BJ (cell line): Measurements from ENCODE around the gene DTHD1. TPM values are rescaled to one million over a fixed set of nuclear protein-coding genes. Genes with fewer than 3 reads are reported as not detected.

ENCODE experiments used
- CTCF ChIA-PET: fragments of 350-600 bp; formaldehyde crosslinking; extraction: SDS; loops from one replicate; lab custom pipeline; 2021; ENCODE audit warnings: antibody characterized with exemption, inconsistent platforms; lab: Yijun Ruan, JAX
- POLR2A ChIA-PET: fragments of 300-600 bp; sonication (Branson Sonifier 250); formaldehyde crosslinking; extraction: SDS; loops from one replicate; lab custom pipeline; 2021; ENCODE audit warnings: antibody characterized with exemption; lab: Charles Lee
- DNase-seq: peaks from one replicate; pipeline ENCODE4 v3.0.0-alpha.2; 2011; ENCODE audit warnings: low read depth
- H3K27me3 ChIP-seq: 2 replicates; pipeline ENCODE4 v1.6.0; 2011; ENCODE audit warnings: low read length; ENCODE audit not compliant: control insufficient read depth, insufficient read depth
- H3K36me3 ChIP-seq: 2 replicates; pipeline ENCODE4 v1.5.1; 2011; ENCODE audit warnings: low read length; ENCODE audit not compliant: control insufficient read depth, insufficient read depth
- H3K4me3 ChIP-seq: 2 replicates; pipeline ENCODE4 v1.5.1; 2011; ENCODE audit warnings: low read depth, mild to moderate bottlenecking, control low read depth, low read length
- CTCF ChIP-seq: IDR thresholded peaks from 2 replicates; pipeline ENCODE4 v1.5.1; 2011; ENCODE audit warnings: low read depth, mild to moderate bottlenecking, control low read depth, inconsistent platforms, low read length, moderate library complexity; ENCODE audit not compliant: insufficient read depth
- polyA plus RNA-seq: library from polyadenylated mRNA; depleted of rRNA; stranded (reverse); fragments of >200 nt; gene quantifications from 2 replicates; pipeline ENCODE4 v1.2.3, GENCODE V29; 2011

The DTHD1 gene
- polyA plus RNA-seq, 1 experiment: not detected

- POLR2A ChIA-PET: no interaction called here
These were observed 26.7 kb downstream of the DTHD1 start for GRCh38 chr4:36308150-36308549.

GRCh38 chr4:36310216-36310615, 28.8 kb downstream of the DTHD1 start:
- no peaks in the 10 kb centered on the region for H3K27me3 ChIP-seq
- TF ChIP-seq CTCF: no peak
- ChIA-PET POLR2A (no interaction called here), CTCF (no interaction called here)
- DNase-seq: no peak
- H3K4me3 ChIP-seq: no peak overlapping the region
- H3K36me3 ChIP-seq: no peaks in the 10 kb centered on the region

More at GRCh38 chr4:36308150-36308549, 26.7 kb downstream of the DTHD1 start:
- CTCF ChIA-PET: no interaction called here
- Histone ChIP-seq H3K27me3 (no peaks in the 10 kb centered on the region), H3K4me3 (no peak overlapping the region), H3K36me3 (no peaks in the 10 kb centered on the region)
- TF ChIP-seq CTCF: no peak
- DNase-seq: no peak

- no peaks in the 10 kb centered on the region for H3K27me3 ChIP-seq
- no peak for TF ChIP-seq CTCF
- no peaks in the 10 kb centered on the region for H3K36me3 ChIP-seq
- CTCF ChIA-PET: no interaction called here
- DNase-seq: no peak
- POLR2A ChIA-PET: no interaction called here
- no peak overlapping the region for H3K4me3 ChIP-seq
These were observed 29.4 kb downstream of the DTHD1 start for GRCh38 chr4:36310793-36311192.

- POLR2A ChIA-PET: no interaction called here
- no peak overlapping the region for H3K4me3 ChIP-seq
- H3K36me3 ChIP-seq: no peaks in the 10 kb centered on the region
- CTCF ChIA-PET: no interaction called here
- no peak for TF ChIP-seq CTCF
- no peaks in the 10 kb centered on the region for H3K27me3 ChIP-seq
- no peak for DNase-seq
These were observed 31.1 kb downstream of the DTHD1 start for GRCh38 chr4:36312511-36312910.

- POLR2A ChIA-PET: no interaction called here
- CTCF ChIA-PET: no interaction called here
These were observed 31.9 kb downstream of the DTHD1 start for GRCh38 chr4:36313301-36313700.

More at GRCh38 chr4:36313301-36313700, 31.9 kb downstream of the DTHD1 start:
- H3K36me3 ChIP-seq: no peaks in the 10 kb centered on the region
- H3K27me3 ChIP-seq: no peaks in the 10 kb centered on the region
- no peak for DNase-seq
- TF ChIP-seq CTCF: no peak
- no peak overlapping the region for H3K4me3 ChIP-seq
